Chondrocyte (in vitro differentiated cells): ENCODE data around the gene MAD1L1. TPM values are rescaled to one million over a fixed set of nuclear protein-coding genes. Genes with fewer than 3 reads are reported as not detected.

Experiments
- DNase-seq: peaks from one replicate; pipeline ENCODE4 v3.0.0; 2021; ENCODE audit warnings: mixed read lengths, low spot score
- H3K27ac Mint-ChIP-seq: one replicate; pipeline ENCODE4 v1.8.0; 2021; ENCODE audit warnings: mild to moderate bottlenecking, moderate library complexity, mixed read lengths; ENCODE audit not compliant: unreplicated experiment
- H3K27me3 Mint-ChIP-seq: 2 replicates; pipeline ENCODE4 v1.8.0; 2021; ENCODE audit warnings: low read depth, mixed read lengths
- H3K36me3 Mint-ChIP-seq: 2 replicates; pipeline ENCODE4 v1.8.0; 2021; ENCODE audit warnings: low read depth, mixed read lengths
- H3K4me1 Mint-ChIP-seq: 2 replicates; pipeline ENCODE4 v1.8.0; 2021; ENCODE audit warnings: low read depth, mild to moderate bottlenecking, mixed read lengths
- H3K4me3 Mint-ChIP-seq: one replicate; pipeline ENCODE4 v1.8.0; 2021; ENCODE audit warnings: mild to moderate bottlenecking, moderate library complexity, mixed read lengths; ENCODE audit not compliant: unreplicated experiment
- H3K9me3 Mint-ChIP-seq: 2 replicates; pipeline ENCODE4 v1.8.0; 2021; ENCODE audit warnings: low read depth, mixed read lengths
- CTCF ChIP-seq: fragments of 200-600 bp; sonication (generic); IDR thresholded peaks from 2 replicates; pipeline ENCODE4 v1.5.0; 2021; ENCODE audit warnings: antibody characterized with exemption, mild to moderate bottlenecking, moderate library complexity
- total RNA-seq: library from RNA; stranded (reverse); gene quantifications from 3 replicates; pipeline ENCODE4 v1.2.1, GENCODE V29; 2021

MAD1L1 gene
- total RNA-seq, 1 donor from 2014 or later = 22.7 TPM

DNA sequence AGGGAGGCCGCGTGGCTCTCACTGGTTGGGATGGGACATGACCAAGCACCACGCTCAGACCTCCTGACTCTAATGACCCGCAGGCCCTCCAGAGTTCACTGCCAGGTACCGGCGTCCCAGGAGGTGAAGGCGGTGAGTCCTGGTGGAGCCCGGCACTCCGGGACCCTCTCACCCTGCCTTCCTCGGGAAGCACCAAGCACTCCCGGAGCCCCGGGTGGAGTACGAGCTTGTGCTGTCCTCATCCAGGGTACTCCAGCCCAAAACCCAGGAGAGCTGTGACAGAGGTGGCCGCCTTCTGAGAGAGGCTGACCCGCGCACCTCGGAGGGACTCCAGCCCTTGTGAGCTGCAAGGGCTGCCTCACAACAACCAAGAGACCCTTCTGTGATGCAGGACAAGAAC lies 9.4 kb downstream of the MAD1L1 start:
- H3K4me3 Mint-ChIP-seq = no peak overlapping the region
- no peak for TF ChIP-seq CTCF
- H3K9me3 Mint-ChIP-seq = no peaks in the 10 kb centered on the region
- H3K36me3 Mint-ChIP-seq = peaks cover 19% of the 10 kb centered on the region
- DNase-seq = no peak
- H3K4me1 Mint-ChIP-seq = no peaks in the 10 kb centered on the region
- H3K27me3 Mint-ChIP-seq = no peaks in the 10 kb centered on the region
- no peak overlapping the region for H3K27ac Mint-ChIP-seq

DNA sequence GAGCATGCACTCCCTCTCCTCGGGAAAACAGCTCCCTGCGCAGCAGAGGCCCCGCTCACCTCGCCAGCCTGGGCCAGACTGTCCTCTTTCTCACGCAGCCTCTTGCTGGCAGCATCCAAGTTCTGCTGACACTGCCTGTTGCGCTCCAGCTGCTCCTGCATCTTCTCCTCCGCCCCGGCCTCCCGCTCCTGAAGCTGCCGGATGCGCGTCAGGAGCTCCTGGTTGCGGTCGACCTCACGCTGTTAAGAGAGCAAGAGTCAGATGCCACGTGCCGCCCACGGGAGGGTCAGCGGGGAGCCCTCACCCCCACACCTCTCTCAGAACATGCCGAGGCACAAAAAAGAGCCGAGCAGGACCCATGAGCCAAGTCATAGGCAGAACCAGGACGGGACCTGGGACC lies 10.2 kb downstream of the MAD1L1 start:
- Mint-ChIP-seq H3K4me1 (no peaks in the 10 kb centered on the region), H3K36me3 (peaks cover 22% of the 10 kb centered on the region), H3K9me3 (no peaks in the 10 kb centered on the region), H3K27me3 (no peaks in the 10 kb centered on the region), H3K4me3 (no peak overlapping the region), H3K27ac (no peak overlapping the region)
- no peak for DNase-seq
- no peak for TF ChIP-seq CTCF

DNA sequence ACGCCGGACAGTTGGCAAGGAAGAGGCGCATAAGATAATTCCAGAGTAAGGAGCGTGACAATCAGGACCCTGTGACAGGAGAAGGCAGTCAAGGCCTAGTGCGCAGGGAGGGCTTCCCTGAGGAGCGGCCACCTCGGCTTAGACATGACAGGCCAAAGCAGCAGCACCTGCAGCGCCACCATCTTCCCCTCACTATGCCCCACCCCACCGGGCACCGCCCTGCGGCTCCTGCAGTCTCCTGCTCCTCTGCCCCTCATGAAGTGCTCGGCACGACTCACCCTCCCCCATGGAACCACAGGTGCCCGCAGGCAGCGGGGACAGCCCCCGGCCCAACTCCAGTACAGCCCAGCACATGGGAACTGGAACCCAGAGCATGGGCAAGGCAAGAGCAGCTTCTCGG lies 11.8 kb downstream of the MAD1L1 start:
- no peaks in the 10 kb centered on the region for H3K4me1 Mint-ChIP-seq
- H3K9me3 Mint-ChIP-seq = no peaks in the 10 kb centered on the region
- no peak overlapping the region for H3K27ac Mint-ChIP-seq
- no peak for DNase-seq
- H3K27me3 Mint-ChIP-seq = no peaks in the 10 kb centered on the region
- no peak overlapping the region for H3K4me3 Mint-ChIP-seq
- TF ChIP-seq CTCF = no peak
- peaks cover 30% of the 10 kb centered on the region for H3K36me3 Mint-ChIP-seq

DNA sequence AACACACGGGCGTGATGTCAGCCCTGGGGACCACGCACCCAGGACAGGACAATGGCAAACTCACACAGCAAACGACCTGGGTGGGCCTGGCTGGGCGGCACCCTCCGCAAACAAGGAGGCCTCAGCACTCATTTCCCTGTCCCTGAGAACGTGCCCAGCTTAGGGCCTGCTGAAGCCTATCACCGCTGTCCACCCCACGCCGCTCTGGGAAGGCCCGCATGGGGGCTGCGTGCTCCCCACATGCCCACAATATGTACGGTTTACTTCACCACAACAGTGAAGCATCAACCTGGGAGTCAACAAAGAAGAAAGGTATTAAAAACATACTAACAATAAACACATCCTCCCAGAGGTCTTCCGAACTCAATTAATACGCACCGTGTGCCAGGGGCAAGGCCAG lies 12.2 kb downstream of the MAD1L1 start:
- Mint-ChIP-seq H3K9me3 (no peaks in the 10 kb centered on the region), H3K4me3 (no peak overlapping the region), H3K27me3 (no peaks in the 10 kb centered on the region), H3K4me1 (no peaks in the 10 kb centered on the region), H3K36me3 (peaks cover 31% of the 10 kb centered on the region), H3K27ac (no peak overlapping the region)
- DNase-seq = no peak
- TF ChIP-seq CTCF = no peak

DNA sequence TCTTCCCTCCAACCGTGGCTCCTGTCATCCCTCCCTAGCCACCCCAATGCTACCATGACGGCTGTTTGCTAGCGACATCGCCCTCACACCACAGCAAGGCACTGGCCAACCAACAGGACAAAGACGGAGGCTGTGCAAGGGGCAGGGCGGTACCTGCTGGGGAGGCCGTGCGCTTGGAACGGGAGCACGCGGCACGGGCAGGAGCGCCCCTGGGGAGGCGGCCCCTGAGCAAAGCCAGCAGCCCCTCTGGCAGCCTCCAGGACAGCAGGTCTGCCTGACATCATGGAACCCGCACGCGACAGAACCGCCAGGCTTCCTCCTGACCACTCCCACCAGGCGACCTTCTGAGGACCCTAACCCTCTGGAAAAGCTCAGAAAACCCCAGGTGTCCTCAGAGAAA lies 12.7 kb downstream of the MAD1L1 start:
- Mint-ChIP-seq H3K27me3 (no peaks in the 10 kb centered on the region), H3K4me1 (no peaks in the 10 kb centered on the region), H3K9me3 (no peaks in the 10 kb centered on the region), H3K27ac (no peak overlapping the region), H3K4me3 (no peak overlapping the region), H3K36me3 (peaks cover 33% of the 10 kb centered on the region)
- no peak for DNase-seq
- no peak for TF ChIP-seq CTCF
